HEK293 (cell line): ENCODE results near the gene TANK.
A peak's percentile ranks its signal among the peaks of the same experiment; 100 is the strongest.

ENCODE experiments used
- IKZF3 ChIP-seq: fragments of 450-650 bp; IDR thresholded peaks from 2 replicates; pipeline ENCODE4 v1.5.0; 2018; ENCODE audit warnings: missing biosample characterization, mild to moderate bottlenecking, missing genetic modification characterization, moderate library complexity
- RBAK ChIP-seq: fragments of 450-650 bp; formaldehyde crosslinking; IDR thresholded peaks from 2 replicates; pipeline ENCODE4 v1.5.1; 2016; ENCODE audit warnings: missing biosample characterization, missing genetic modification characterization
- SP3 ChIP-seq: fragments of 450-650 bp; formaldehyde crosslinking; IDR thresholded peaks from 2 replicates; pipeline ENCODE4 v1.5.1; 2016; ENCODE audit warnings: missing biosample characterization, missing genetic modification characterization
- WT1 ChIP-seq: fragments of 450-650 bp; formaldehyde crosslinking; IDR thresholded peaks from 2 replicates; pipeline ENCODE4 v1.5.1; 2016; ENCODE audit warnings: missing biosample characterization, missing genetic modification characterization
- ZBTB20 ChIP-seq: fragments of 450-650 bp; formaldehyde crosslinking; IDR thresholded peaks from 2 replicates; pipeline ENCODE4 v1.5.1; 2016; ENCODE audit warnings: missing biosample characterization, missing genetic modification characterization
- ZFP37 ChIP-seq: fragments of 450-650 bp; formaldehyde crosslinking; IDR thresholded peaks from 2 replicates; pipeline ENCODE4 v1.5.1; 2016; ENCODE audit warnings: missing biosample characterization, missing genetic modification characterization
- ZNF174 ChIP-seq: fragments of 450-650 bp; formaldehyde crosslinking; IDR thresholded peaks from 2 replicates; pipeline ENCODE4 v1.5.0; 2017; ENCODE audit warnings: missing biosample characterization, mild to moderate bottlenecking, missing genetic modification characterization
- ZNF223 ChIP-seq: fragments of 450-650 bp; formaldehyde crosslinking; IDR thresholded peaks from 2 replicates; pipeline ENCODE4 v1.5.1; 2016; ENCODE audit warnings: missing biosample characterization, missing genetic modification characterization
- ZNF274 ChIP-seq, 2 experiments: fragments of 200-500 bp in 1 of 2; fragments of 450-650 bp in 1 of 2; sonication (Bioruptor generic) in 1 of 2; formaldehyde crosslinking in 1 of 2; IDR thresholded peaks; 2 replicates each; pipeline versions ENCODE4 v1.5.1 to v1.6.1; 2014 to 2016; ENCODE audit warnings: borderline replicate concordance in 1 of 2, inconsistent platforms in 1 of 2, low read length in 1 of 2, missing biosample characterization in 1 of 2, missing genetic modification characterization in 1 of 2
- ZNF302 ChIP-seq: fragments of 450-650 bp; formaldehyde crosslinking; IDR thresholded peaks from 2 replicates; pipeline ENCODE4 v1.5.1; 2016; ENCODE audit warnings: missing biosample characterization, missing genetic modification characterization, low read depth
- ZNF426 ChIP-seq: fragments of 450-650 bp; formaldehyde crosslinking; IDR thresholded peaks from 2 replicates; pipeline ENCODE4 v1.5.1; 2017; ENCODE audit warnings: missing biosample characterization, missing genetic modification characterization, mild to moderate bottlenecking, inconsistent platforms, moderate library complexity
- ZNF621 ChIP-seq: fragments of 450-650 bp; formaldehyde crosslinking; IDR thresholded peaks from 2 replicates; pipeline ENCODE4 v1.5.1; 2017; ENCODE audit warnings: missing biosample characterization, missing genetic modification characterization
- ZSCAN16 ChIP-seq: fragments of 450-650 bp; formaldehyde crosslinking; IDR thresholded peaks from 2 replicates; pipeline ENCODE4 v1.5.1; 2016; ENCODE audit warnings: missing biosample characterization, missing genetic modification characterization
- TF ChIP-seq, protein P1 (sequence below): fragments of 450-650 bp; formaldehyde crosslinking; IDR thresholded peaks from 2 replicates; pipeline ENCODE4 v1.5.1; 2016; ENCODE audit warnings: missing biosample characterization, missing genetic modification characterization, low read depth
- TF ChIP-seq, protein P2 (sequence below): fragments of 450-650 bp; formaldehyde crosslinking; IDR thresholded peaks from 2 replicates; pipeline ENCODE4 v1.5.1; 2016; ENCODE audit warnings: missing biosample characterization, missing genetic modification characterization
- TF ChIP-seq, protein P3 (sequence below): fragments of 450-650 bp; formaldehyde crosslinking; optimal IDR thresholded peaks from 2 replicates; pipeline ENCODE3; 2016; ENCODE audit warnings: missing biosample characterization, mild to moderate bottlenecking, missing genetic modification characterization
- TF ChIP-seq, protein P4 (sequence below): fragments of 450-650 bp; formaldehyde crosslinking; conservative IDR thresholded peaks from 2 replicates; pipeline ENCODE4 v1.5.1; 2016; ENCODE audit warnings: low read depth, missing biosample characterization, missing genetic modification characterization
- TF ChIP-seq, protein P5 (sequence below): fragments of 450-650 bp; formaldehyde crosslinking; IDR thresholded peaks from 2 replicates; pipeline ENCODE4 v1.5.1; 2016; ENCODE audit warnings: missing biosample characterization, missing genetic modification characterization
- TF ChIP-seq, protein P6 (sequence below): fragments of 450-650 bp; formaldehyde crosslinking; IDR thresholded peaks from 2 replicates; pipeline ENCODE4 v1.5.1; 2016; ENCODE audit warnings: missing biosample characterization, missing genetic modification characterization
- TF ChIP-seq, protein P7 (sequence below): fragments of 450-650 bp; formaldehyde crosslinking; IDR thresholded peaks from 2 replicates; pipeline ENCODE4 v1.5.1; 2016; ENCODE audit warnings: missing biosample characterization, missing genetic modification characterization

TANK gene

DNA sequence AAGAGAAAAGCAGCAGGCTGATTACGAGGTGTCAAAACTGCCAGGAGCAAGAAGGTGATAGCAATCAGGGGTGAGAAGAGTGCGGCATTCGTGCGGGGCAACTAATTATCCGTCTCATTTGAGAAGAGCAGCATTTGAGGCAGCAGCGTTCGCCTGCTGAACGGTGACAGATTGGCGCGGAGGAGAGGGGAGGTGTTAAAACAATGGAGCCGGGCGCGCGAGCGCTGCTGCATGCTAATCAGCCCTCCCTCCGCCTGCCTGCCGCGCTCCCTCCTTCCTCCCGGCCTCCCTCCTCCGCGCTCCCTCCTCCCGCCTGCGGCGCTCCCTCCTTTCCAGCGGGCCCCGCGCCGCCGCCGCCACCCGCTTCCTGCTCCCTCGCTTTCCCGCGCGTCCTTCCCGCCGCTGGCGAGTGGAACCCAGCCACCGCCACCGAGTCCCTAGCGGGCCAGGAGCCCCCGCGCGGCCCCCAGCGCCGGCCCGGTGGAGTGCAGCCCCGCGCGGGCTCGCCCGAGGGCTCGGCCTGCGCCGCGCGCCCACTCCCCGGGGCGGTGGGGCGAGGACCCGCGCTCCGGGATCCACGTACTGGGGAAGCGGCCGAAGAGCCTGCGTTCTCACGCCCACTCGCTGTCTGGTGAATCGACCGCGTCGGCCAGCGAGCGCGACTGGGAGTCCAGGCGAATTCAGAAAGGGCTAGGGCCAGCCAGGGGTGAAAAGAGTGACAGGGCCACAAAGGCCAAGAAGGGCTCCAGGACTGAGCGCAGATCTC, 78.5 kb downstream of the TANK start (continued):
- TF ChIP-seq ZNF174 (tag by site-specific recombination) (no peak), IKZF3 (tag by site-specific recombination) (peak; percentile 63), ZNF223 (tag by site-specific recombination) (no peak), ZNF302 (tag by site-specific recombination) (no peak), WT1 (tag by site-specific recombination) (peak; percentile 52; the same call in 1 of the 2 replicates), ZFP37 (no peak), SP3 (tag by site-specific recombination) (no peak), ZNF426 (tag by site-specific recombination) (no peak), RBAK (tag by site-specific recombination) (no peak), ZNF621 (tag by site-specific recombination) (no peak), ZSCAN16 (tag by site-specific recombination) (no peak), ZBTB20 (peak; percentile 28; the same call in 1 of the 2 replicates), ZNF274 (IDR thresholded peaks at IDR 0.05; ENCODE audit: low read length) (no peak), ZNF274 (tag by site-specific recombination; IDR thresholded peaks at IDR 0.05; ENCODE audit: borderline replicate concordance) (no peak)
- TF ChIP-seq, protein P1, sequence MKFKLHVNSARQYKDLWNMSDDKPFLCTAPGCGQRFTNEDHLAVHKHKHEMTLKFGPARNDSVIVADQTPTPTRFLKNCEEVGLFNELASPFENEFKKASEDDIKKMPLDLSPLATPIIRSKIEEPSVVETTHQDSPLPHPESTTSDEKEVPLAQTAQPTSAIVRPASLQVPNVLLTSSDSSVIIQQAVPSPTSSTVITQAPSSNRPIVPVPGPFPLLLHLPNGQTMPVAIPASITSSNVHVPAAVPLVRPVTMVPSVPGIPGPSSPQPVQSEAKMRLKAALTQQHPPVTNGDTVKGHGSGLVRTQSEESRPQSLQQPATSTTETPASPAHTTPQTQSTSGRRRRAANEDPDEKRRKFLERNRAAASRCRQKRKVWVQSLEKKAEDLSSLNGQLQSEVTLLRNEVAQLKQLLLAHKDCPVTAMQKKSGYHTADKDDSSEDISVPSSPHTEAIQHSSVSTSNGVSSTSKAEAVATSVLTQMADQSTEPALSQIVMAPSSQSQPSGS (tag by site-specific recombination) = no peak
- TF ChIP-seq, protein P2, sequence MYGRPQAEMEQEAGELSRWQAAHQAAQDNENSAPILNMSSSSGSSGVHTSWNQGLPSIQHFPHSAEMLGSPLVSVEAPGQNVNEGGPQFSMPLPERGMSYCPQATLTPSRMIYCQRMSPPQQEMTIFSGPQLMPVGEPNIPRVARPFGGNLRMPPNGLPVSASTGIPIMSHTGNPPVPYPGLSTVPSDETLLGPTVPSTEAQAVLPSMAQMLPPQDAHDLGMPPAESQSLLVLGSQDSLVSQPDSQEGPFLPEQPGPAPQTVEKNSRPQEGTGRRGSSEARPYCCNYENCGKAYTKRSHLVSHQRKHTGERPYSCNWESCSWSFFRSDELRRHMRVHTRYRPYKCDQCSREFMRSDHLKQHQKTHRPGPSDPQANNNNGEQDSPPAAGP (tag by site-specific recombination) = 0 out of 2 replicates have a peak, but pooled peaks have one; percentile 20
- TF ChIP-seq, protein P3, sequence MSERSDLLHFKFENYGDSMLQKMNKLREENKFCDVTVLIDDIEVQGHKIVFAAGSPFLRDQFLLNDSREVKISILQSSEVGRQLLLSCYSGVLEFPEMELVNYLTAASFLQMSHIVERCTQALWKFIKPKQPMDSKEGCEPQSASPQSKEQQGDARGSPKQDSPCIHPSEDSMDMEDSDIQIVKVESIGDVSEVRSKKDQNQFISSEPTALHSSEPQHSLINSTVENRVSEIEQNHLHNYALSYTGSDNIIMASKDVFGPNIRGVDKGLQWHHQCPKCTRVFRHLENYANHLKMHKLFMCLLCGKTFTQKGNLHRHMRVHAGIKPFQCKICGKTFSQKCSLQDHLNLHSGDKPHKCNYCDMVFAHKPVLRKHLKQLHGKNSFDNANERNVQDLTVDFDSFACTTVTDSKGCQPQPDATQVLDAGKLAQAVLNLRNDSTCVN (tag by site-specific recombination) = peak; percentile 72
- TF ChIP-seq, protein P4, sequence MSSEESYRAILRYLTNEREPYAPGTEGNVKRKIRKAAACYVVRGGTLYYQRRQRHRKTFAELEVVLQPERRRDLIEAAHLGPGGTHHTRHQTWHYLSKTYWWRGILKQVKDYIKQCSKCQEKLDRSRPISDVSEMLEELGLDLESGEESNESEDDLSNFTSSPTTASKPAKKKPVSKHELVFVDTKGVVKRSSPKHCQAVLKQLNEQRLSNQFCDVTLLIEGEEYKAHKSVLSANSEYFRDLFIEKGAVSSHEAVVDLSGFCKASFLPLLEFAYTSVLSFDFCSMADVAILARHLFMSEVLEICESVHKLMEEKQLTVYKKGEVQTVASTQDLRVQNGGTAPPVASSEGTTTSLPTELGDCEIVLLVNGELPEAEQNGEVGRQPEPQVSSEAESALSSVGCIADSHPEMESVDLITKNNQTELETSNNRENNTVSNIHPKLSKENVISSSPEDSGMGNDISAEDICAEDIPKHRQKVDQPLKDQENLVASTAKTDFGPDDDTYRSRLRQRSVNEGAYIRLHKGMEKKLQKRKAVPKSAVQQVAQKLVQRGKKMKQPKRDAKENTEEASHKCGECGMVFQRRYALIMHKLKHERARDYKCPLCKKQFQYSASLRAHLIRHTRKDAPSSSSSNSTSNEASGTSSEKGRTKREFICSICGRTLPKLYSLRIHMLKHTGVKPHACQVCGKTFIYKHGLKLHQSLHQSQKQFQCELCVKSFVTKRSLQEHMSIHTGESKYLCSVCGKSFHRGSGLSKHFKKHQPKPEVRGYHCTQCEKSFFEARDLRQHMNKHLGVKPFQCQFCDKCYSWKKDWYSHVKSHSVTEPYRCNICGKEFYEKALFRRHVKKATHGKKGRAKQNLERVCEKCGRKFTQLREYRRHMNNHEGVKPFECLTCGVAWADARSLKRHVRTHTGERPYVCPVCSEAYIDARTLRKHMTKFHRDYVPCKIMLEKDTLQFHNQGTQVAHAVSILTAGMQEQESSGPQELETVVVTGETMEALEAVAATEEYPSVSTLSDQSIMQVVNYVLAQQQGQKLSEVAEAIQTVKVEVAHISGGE (tag by site-specific recombination) = 0 out of 2 replicates have a peak, but pooled peaks have one; percentile 24
- TF ChIP-seq, protein P5, sequence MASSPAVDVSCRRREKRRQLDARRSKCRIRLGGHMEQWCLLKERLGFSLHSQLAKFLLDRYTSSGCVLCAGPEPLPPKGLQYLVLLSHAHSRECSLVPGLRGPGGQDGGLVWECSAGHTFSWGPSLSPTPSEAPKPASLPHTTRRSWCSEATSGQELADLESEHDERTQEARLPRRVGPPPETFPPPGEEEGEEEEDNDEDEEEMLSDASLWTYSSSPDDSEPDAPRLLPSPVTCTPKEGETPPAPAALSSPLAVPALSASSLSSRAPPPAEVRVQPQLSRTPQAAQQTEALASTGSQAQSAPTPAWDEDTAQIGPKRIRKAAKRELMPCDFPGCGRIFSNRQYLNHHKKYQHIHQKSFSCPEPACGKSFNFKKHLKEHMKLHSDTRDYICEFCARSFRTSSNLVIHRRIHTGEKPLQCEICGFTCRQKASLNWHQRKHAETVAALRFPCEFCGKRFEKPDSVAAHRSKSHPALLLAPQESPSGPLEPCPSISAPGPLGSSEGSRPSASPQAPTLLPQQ = 0 out of 2 replicates have a peak, but pooled peaks have one; percentile 27
- TF ChIP-seq, protein P6, sequence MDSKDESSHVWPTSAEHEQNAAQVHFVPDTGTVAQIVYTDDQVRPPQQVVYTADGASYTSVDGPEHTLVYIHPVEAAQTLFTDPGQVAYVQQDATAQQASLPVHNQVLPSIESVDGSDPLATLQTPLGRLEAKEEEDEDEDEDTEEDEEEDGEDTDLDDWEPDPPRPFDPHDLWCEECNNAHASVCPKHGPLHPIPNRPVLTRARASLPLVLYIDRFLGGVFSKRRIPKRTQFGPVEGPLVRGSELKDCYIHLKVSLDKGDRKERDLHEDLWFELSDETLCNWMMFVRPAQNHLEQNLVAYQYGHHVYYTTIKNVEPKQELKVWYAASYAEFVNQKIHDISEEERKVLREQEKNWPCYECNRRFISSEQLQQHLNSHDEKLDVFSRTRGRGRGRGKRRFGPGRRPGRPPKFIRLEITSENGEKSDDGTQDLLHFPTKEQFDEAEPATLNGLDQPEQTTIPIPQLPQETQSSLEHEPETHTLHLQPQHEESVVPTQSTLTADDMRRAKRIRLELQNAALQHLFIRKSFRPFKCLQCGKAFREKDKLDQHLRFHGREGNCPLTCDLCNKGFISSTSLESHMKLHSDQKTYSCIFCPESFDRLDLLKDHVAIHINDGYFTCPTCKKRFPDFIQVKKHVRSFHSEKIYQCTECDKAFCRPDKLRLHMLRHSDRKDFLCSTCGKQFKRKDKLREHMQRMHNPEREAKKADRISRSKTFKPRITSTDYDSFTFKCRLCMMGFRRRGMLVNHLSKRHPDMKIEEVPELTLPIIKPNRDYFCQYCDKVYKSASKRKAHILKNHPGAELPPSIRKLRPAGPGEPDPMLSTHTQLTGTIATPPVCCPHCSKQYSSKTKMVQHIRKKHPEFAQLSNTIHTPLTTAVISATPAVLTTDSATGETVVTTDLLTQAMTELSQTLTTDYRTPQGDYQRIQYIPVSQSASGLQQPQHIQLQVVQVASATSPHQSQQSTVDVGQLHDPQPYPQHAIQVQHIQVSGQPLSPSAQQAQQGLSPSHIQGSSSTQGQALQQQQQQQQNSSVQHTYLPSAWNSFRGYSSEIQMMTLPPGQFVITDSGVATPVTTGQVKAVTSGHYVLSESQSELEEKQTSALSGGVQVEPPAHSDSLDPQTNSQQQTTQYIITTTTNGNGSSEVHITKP (tag by site-specific recombination) = 0 out of 2 replicates have a peak, but pooled peaks have one; percentile 12
- TF ChIP-seq, protein P7, sequence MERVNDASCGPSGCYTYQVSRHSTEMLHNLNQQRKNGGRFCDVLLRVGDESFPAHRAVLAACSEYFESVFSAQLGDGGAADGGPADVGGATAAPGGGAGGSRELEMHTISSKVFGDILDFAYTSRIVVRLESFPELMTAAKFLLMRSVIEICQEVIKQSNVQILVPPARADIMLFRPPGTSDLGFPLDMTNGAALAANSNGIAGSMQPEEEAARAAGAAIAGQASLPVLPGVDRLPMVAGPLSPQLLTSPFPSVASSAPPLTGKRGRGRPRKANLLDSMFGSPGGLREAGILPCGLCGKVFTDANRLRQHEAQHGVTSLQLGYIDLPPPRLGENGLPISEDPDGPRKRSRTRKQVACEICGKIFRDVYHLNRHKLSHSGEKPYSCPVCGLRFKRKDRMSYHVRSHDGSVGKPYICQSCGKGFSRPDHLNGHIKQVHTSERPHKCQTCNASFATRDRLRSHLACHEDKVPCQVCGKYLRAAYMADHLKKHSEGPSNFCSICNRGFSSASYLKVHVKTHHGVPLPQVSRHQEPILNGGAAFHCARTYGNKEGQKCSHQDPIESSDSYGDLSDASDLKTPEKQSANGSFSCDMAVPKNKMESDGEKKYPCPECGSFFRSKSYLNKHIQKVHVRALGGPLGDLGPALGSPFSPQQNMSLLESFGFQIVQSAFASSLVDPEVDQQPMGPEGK (tag by site-specific recombination) = 0 out of 2 replicates have a peak, but pooled peaks have one; percentile 26
